GM21526 (cell line): ENCODE data around the gene LRRC61.

Source experiments
- ATAC-seq: cut with Tn5 transposase; IDR thresholded peaks from one replicate; pipeline ENCODE4 v1.9.1; 2021; ENCODE audit warnings: moderate library complexity; ENCODE audit not compliant: unreplicated experiment, low FRiP score

The LRRC61 gene

GRCh38 chr7:150368884-150369747 is 46.0 kb downstream of the LRRC61 start:
- ATAC-seq = peak; percentile 38

- ATAC-seq = no peak
Observed at GRCh38 chr7:150369748-150370501, 46.8 kb downstream of the LRRC61 start.

GRCh38 chr7:150370612-150371071 is 47.5 kb downstream of the LRRC61 start:
- no peak for ATAC-seq

DNA sequence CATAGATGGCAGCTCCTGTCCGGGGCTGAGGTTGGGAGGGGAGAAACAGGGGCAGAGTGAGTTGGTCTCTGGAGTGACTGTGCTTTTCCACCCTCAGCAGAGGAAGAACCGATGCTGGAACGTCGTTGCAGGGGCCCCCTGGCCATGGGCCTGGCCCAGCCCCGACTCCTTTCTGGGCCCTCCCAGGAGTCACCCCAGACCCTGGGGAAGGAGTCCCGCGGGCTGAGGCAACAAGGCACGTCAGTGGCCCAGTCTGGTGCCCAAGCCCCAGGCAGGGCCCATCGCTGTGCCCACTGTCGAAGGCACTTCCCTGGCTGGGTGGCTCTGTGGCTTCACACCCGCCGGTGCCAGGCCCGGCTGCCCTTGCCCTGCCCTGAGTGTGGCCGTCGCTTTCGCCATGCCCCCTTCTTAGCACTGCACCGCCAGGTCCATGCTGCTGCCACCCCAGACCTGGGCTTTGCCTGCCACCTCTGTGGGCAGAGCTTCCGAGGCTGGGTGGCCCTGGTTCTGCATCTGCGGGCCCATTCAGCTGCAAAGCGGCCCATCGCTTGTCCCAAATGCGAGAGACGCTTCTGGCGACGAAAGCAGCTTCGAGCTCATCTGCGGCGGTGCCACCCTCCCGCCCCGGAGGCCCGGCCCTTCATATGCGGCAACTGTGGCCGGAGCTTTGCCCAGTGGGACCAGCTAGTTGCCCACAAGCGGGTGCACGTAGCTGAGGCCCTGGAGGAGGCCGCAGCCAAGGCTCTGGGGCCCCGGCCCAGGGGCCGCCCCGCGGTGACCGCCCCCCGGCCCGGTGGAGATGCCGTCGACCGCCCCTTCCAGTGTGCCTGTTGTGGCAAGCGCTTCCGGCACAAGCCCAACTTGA is 48.2 kb downstream of the LRRC61 start:
- ATAC-seq = no peak

GRCh38 chr7:150371996-150372270 is 48.8 kb downstream of the LRRC61 start:
- ATAC-seq = no peak

DNA sequence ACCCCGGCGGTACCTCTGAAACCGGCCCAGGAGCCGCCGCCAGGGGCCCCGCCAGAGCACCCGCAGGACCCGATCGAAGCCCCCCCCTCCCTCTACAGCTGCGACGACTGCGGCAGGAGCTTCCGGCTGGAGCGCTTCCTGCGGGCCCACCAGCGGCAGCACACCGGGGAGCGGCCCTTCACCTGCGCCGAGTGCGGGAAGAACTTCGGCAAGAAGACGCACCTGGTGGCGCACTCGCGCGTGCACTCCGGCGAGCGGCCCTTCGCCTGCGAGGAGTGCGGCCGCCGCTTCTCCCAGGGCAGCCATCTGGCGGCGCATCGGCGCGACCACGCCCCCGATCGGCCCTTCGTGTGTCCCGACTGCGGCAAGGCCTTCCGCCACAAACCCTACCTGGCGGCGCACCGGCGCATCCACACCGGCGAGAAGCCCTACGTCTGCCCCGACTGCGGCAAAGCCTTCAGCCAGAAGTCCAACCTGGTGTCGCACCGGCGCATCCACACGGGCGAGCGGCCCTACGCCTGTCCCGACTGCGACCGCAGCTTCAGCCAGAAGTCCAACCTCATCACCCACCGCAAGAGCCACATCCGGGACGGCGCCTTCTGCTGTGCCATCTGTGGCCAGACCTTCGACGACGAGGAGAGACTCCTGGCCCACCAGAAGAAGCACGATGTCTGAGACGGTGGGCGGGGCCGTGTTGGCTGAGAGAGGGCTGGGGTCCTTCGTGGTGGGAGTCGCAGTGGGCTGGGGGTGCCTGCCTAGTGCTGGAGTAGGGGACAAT is 49.3 kb downstream of the LRRC61 start:
- no peak for ATAC-seq

DNA sequence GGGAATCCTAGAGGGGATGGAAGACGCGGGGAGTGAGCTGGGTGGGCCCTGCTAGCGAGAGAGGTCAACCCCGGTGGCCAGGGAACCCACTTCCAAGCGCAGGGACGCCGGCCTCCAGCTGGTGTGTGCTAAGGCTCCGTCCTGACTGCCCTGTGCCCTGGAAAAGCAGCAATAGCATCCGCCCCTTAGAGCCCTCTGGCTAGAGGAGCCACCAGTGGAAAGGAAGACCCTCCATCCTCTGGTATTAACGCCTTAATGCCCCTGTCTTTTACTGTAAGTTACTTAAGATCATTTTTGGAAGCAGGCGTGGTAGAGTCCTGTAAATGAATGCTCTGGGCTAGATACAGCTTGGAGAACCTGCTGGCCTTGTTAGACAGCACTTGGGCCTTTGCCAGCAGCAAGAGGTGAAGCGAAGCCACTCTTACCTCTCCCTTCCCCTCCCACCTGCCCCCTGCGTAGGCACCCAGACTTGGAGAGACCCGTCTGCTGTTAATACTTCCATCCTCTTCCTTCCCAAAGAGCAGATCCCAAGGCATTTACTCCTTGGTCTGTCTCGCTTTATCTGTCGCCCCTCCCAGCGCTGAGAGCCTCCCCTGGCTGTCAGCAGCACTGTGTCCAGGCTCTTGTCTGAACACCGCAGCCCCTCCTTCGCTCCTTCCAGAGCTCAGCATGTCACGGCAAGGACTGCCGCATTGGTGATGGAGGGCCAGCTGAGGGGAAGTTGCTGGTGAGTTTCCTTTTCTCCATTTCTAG is 50.1 kb downstream of the LRRC61 start:
- no peak for ATAC-seq

DNA sequence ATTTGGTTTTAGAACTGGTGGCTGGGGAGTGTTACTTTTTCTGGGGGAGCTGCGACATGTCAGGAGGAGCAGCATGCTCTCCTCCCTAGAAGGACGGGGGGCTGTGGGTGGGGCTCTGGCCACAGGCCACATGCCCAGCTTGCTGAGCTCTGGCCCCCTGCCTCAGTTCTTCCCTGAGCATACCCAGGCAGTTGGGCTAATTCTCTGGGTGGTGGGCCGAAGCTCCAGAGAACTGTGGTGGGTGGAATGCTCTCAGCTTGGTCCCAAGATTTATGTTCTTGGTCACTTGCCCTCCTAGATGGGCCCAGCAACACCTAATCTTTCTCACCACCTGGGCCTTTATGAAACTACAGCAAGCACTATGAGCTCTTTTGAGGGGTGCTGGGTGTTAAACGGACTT is 50.9 kb downstream of the LRRC61 start:
- ATAC-seq = no peak

DNA sequence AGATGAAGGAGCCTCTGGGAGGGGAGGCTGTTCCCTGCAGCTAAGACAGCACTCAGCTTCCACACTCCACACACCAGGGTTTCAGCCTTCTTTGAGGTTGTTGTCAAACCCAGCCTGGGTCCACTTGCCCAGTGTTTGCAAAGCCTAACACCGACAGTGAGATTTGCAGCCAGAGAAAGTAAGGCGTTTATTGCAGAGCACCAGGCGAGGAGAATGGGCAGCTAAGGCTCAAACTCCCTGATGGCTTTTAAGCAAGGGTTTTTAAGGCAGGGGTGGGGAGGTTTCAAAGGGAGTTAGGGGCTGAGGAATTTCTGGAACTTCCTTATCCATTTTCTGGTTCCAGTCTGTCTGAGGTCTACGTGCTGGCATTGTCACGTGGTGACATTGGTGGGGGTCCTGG is 51.3 kb downstream of the LRRC61 start:
- ATAC-seq = no peak

GRCh38 chr7:150375662-150376521 is 52.7 kb downstream of the LRRC61 start:
- no peak for ATAC-seq

DNA sequence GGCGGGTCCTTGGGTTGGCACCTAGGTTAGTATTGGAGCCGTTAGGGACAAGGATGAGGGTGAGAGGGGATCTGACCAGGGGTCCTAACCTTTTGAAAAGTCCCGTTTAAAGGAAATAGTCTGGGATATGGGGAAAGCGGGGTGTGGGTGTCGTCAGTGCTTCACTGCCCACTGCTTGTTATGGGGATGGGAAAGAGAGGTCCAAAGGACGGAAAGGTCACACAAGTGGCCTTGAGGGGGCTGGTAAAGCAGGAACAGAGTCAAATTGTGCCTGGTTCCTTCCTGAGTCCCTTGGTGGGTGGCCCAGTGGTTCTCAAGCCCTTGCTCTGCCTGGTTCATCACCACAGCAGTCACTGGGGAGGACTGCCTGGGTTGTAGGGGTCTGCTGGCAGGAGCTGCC is 53.4 kb downstream of the LRRC61 start:
- no peak for ATAC-seq

- no peak for ATAC-seq
Observed at GRCh38 chr7:150377196-150377595, 54.0 kb downstream of the LRRC61 start.

- ATAC-seq = no peak
Observed at GRCh38 chr7:150377635-150378034, 54.5 kb downstream of the LRRC61 start.

- ATAC-seq = no peak
Observed at GRCh38 chr7:150378115-150378852, 55.1 kb downstream of the LRRC61 start.

GRCh38 chr7:150378853-150379440 is 55.8 kb downstream of the LRRC61 start, which contains the start of gene ZNF775:
ZNF775 (plus strand) TSS chr7:150379330; CDS start chr7:150388471, 9,141 bp downstream.
- peak; percentile 80 for ATAC-seq

GRCh38 chr7:150379441-150380379 is 56.6 kb downstream of the LRRC61 start:
- ATAC-seq = no peak
